Uterine smooth muscle cell (primary cell): ENCODE results near the gene GTF2E1. TPM values are rescaled to one million over a fixed set of nuclear protein-coding genes. Genes with fewer than 3 reads are reported as not detected.

Source experiments
- total RNA-seq: library from RNA; depleted of rRNA; stranded (reverse); fragments of >200 nt; gene quantifications from 2 replicates; pipeline ENCODE4 v1.2.3, GENCODE V29; 2014

Gene GTF2E1
- 20.9 and 23.9 TPM in 2 replicates for total RNA-seq

GRCh38 chr3:120742198-120742848 is at the start of gene GTF2E1, which contains the start of gene RABL3:
TSS of gene GTF2E1 (plus strand) at chr3:120742744. CDS start at chr3:120750553, 7,809 bp downstream.
TSS of gene RABL3 (minus strand) at chr3:120742516. CDS start at chr3:120742507, 9 bp downstream.

Other genes starting within 250 kb of the GTF2E1 start
- 16.3 and 23.4 TPM in 2 replicates for gene NDUFB4, start 146.4 kb upstream of the GTF2E1 start, total RNA-seq
- gene HGD, start 60.5 kb upstream of the GTF2E1 start, total RNA-seq: 0.33 TPM in 1 of 2 replicates, not detected in the other
- gene RABL3, start 228 bp upstream of the GTF2E1 start, total RNA-seq: 22.7 and 33.1 TPM in 2 replicates
- under 0.01 TPM in 1 of 2 replicates, not detected in the other for gene STXBP5L, start 165.5 kb downstream of the GTF2E1 start, total RNA-seq